HepG2 (cell line): ENCODE results near the gene RIBC1. TPM values are rescaled to one million over a fixed set of nuclear protein-coding genes. Genes with fewer than 3 reads are reported as not detected.

Source experiments
- GATAD1 ChIP-seq: IDR thresholded peaks from 2 replicates; pipeline ENCODE4 v1.6.1; 2016; ENCODE audit warnings: missing genetic modification reagents, missing compliant biosample characterization
- HCFC1 ChIP-seq: fragments of 150-350 bp; IDR thresholded peaks from 2 replicates; pipeline ENCODE4 v1.6.1; 2014; ENCODE audit warnings: low read depth, low read length
- IKZF1 ChIP-seq: fragments of 450-650 bp; IDR thresholded peaks from 2 replicates; pipeline ENCODE4 v1.7.1; 2016
- SKI ChIP-seq: fragments of 450-650 bp; IDR thresholded peaks from one replicate; pipeline ENCODE4 v1.6.1; 2018; ENCODE audit warnings: mild to moderate bottlenecking; ENCODE audit not compliant: partially characterized antibody
- SOX6 ChIP-seq, 2 experiments: fragments of 450-650 bp in 1 of 2; sonication (generic) in 1 of 2; formaldehyde crosslinking in 1 of 2; IDR thresholded peaks; 2 replicates each; pipeline versions ENCODE4 v1.4.0 to v1.6.1; 2017 to 2020; ENCODE audit warnings: antibody characterized with exemption in 1 of 2, mild to moderate bottlenecking in 1 of 2, missing genetic modification reagents in 1 of 2
- TEF ChIP-seq: sonication (generic); formaldehyde crosslinking; IDR thresholded peaks from 2 replicates; pipeline ENCODE4 v1.5.0; 2020; ENCODE audit warnings: missing genetic modification reagents
- THAP9 ChIP-seq: sonication (generic); formaldehyde crosslinking; IDR thresholded peaks from 2 replicates; pipeline ENCODE4; 2020; ENCODE audit warnings: missing genetic modification reagents, mild to moderate bottlenecking, borderline replicate concordance
- ZNF142 ChIP-seq: sonication (generic); formaldehyde crosslinking; IDR thresholded peaks from 2 replicates; pipeline ENCODE4 v1.4.0; 2020; ENCODE audit warnings: missing genetic modification reagents
- ZNF256 ChIP-seq: sonication (generic); formaldehyde crosslinking; conservative IDR thresholded peaks from 2 replicates; pipeline ENCODE4 v1.4.0; 2020; ENCODE audit warnings: missing genetic modification reagents
- ZNF556 ChIP-seq: sonication (generic); formaldehyde crosslinking; IDR thresholded peaks from 2 replicates; pipeline ENCODE4 v1.4.0; 2020; ENCODE audit warnings: mild to moderate bottlenecking, missing genetic modification reagents, borderline replicate concordance
- ZSCAN30 ChIP-seq: sonication (generic); formaldehyde crosslinking; IDR thresholded peaks from 2 replicates; pipeline ENCODE4 v1.5.0; 2020; ENCODE audit warnings: mild to moderate bottlenecking, missing genetic modification reagents
- polyA plus RNA-seq, 8 experiments: library from polyadenylated mRNA; depleted of rRNA in 3 of 8; stranded (reverse) in 7 of 8; unstranded in 1 of 8; fragments of >200 nt; fragmentation: Illumina TruSeq in 4 of 8; extraction: Trizol in 4 of 8; gene quantifications; 2 replicates each; pipeline versions ENCODE4 v1.2.1 to v1.2.3, GENCODE V29; 2011 to 2016; ENCODE audit warnings: low read depth in 4 of 8, missing spikeins in 1 of 8, mixed read lengths in 1 of 8; ENCODE audit not compliant: insufficient read depth in 1 of 8
- total RNA-seq, 5 experiments: library from RNA; depleted of rRNA; stranded (reverse); fragments of >200 nt; fragmentation: Illumina TruSeq; extraction: Trizol; gene quantifications; 2 replicates each; pipeline ENCODE4 v1.2.3, GENCODE V29; 2016; ENCODE audit warnings: low read depth in 1 of 5
- TF ChIP-seq, protein P1 (sequence below): sonication (generic); formaldehyde crosslinking; IDR thresholded peaks from 2 replicates; pipeline ENCODE4 v1.5.0; 2020; ENCODE audit warnings: mild to moderate bottlenecking, missing genetic modification reagents
- TF ChIP-seq, protein P2 (sequence below): IDR thresholded peaks from 2 replicates; pipeline ENCODE4 v1.6.1; 2016; ENCODE audit warnings: missing compliant biosample characterization, missing genetic modification reagents, borderline replicate concordance

Gene RIBC1
- total and polyA plus RNA-seq, 2 of the 13 experiments (the other 11 are each of a cell fraction or from before 2014, with no cell fraction given): 0.55 TPM; not detected in 1

DNA sequence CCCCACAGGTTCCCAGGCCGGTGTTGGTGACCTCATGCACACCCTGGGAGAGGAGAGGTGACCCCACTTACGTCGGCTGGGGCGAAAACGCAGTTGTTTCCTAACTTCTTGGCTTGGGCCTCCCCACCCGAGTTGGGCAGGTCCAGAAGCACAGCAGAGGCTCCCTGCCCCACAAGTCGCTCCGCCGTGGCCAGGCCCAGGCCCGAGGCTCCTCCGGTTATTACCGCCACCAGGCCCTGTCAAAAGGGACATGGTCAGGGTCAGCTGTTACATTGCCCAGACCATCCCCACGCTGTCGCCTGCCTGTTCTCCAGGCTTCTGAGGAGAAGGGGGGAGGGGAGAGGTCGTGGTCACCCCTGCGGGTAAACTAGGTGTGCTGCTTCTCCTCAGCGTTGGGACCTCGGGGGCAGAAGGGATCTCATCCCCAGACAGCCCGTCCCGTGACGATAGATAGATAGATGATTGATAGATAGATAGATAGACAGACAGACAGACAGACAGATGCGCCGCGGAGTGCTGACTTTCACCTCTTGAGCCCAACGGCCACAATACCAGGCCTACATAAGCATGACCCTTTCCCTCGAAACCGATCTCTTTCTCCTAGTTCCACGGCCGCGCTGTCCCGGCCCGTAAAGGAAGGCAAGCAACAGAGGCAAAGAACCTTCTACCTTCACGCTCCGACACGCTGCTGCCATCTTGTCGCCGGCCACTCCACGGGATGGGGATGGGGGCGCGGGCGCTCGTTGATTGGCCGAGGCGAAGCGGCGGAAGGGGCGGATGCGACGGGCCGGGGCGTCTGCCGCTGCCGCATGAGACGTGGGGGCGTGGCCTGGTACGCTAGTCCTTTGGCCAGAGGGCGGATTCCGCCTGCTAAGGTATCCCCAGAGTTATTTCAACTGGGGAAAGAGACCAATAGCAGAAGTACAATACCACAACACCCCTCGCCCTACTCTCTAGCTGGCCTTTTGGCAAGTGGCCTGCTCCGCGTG lies 11.3 kb downstream of the RIBC1 start, which contains the start of gene HSD17B10 (continued):
- TF ChIP-seq, protein P1, sequence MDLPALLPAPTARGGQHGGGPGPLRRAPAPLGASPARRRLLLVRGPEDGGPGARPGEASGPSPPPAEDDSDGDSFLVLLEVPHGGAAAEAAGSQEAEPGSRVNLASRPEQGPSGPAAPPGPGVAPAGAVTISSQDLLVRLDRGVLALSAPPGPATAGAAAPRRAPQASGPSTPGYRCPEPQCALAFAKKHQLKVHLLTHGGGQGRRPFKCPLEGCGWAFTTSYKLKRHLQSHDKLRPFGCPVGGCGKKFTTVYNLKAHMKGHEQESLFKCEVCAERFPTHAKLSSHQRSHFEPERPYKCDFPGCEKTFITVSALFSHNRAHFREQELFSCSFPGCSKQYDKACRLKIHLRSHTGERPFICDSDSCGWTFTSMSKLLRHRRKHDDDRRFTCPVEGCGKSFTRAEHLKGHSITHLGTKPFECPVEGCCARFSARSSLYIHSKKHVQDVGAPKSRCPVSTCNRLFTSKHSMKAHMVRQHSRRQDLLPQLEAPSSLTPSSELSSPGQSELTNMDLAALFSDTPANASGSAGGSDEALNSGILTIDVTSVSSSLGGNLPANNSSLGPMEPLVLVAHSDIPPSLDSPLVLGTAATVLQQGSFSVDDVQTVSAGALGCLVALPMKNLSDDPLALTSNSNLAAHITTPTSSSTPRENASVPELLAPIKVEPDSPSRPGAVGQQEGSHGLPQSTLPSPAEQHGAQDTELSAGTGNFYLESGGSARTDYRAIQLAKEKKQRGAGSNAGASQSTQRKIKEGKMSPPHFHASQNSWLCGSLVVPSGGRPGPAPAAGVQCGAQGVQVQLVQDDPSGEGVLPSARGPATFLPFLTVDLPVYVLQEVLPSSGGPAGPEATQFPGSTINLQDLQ (CRISPR knock-in tag): no peak
- TF ChIP-seq ZNF142 (no peak), ZNF256 (no peak), ZNF556 (no peak), HCFC1 (no peak), GATAD1 (CRISPR knock-in tag) (peak; percentile 88), ZSCAN30 (CRISPR knock-in tag) (no peak), IKZF1 (no peak), TEF (CRISPR knock-in tag) (no peak), THAP9 (CRISPR knock-in tag) (0 out of 2 replicates have a peak, but pooled peaks have one; percentile 56), SOX6 (IDR thresholded peaks at IDR 0.05) (no peak), SOX6 (CRISPR knock-in tag; IDR thresholded peaks at IDR 0.05) (0 out of 2 replicates have a peak, but pooled peaks have one; percentile 14), SKI (no peak)
- TF ChIP-seq, protein P2, sequence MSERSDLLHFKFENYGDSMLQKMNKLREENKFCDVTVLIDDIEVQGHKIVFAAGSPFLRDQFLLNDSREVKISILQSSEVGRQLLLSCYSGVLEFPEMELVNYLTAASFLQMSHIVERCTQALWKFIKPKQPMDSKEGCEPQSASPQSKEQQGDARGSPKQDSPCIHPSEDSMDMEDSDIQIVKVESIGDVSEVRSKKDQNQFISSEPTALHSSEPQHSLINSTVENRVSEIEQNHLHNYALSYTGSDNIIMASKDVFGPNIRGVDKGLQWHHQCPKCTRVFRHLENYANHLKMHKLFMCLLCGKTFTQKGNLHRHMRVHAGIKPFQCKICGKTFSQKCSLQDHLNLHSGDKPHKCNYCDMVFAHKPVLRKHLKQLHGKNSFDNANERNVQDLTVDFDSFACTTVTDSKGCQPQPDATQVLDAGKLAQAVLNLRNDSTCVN (CRISPR knock-in tag): 0 out of 2 replicates have a peak, but pooled peaks have one; percentile 24
